ENCODE measurements around the gene SLC25A4.
"Not testable (repeated sequence)": the region's sequence is repeated elsewhere in the genome, so short reads cannot be mapped to it uniquely, and the experiment has no call there.

Gene SLC25A4

GRCh38 chr4:185179488-185179887 lies 36.4 kb downstream of the SLC25A4 start:
- Mint-ChIP-seq H3K9me3 (no peaks in the 10 kb centered on the region), H3K27me3 (no peaks in the 10 kb centered on the region), H3K4me1 (peaks cover 2 to 11% of the 10 kb centered on the region in 2 donors), H3K4me3 (no peak overlapping the region), H3K36me3 (peaks cover 15 to 31% of the 10 kb centered on the region in 2 donors), H3K27ac (no peak overlapping the region)
- ATAC-seq (replicated peaks), result no peak
- DNase-seq, result no peak

GRCh38 chr4:185182239-185182638 lies 39.2 kb downstream of the SLC25A4 start:
- no peak overlapping the region for H3K27ac Mint-ChIP-seq
- no peak overlapping the region for H3K4me3 Mint-ChIP-seq
- DNase-seq, result no peak
- peaks cover 2 to 11% of the 10 kb centered on the region in 2 donors for H3K4me1 Mint-ChIP-seq
- ATAC-seq (replicated peaks), result no peak
- H3K36me3 Mint-ChIP-seq, result peaks cover 7 to 29% of the 10 kb centered on the region in 2 donors
- H3K27me3 Mint-ChIP-seq, result no peaks in the 10 kb centered on the region
- no peaks in the 10 kb centered on the region for H3K9me3 Mint-ChIP-seq

- peaks cover 4 to 10% of the 10 kb centered on the region in 2 donors for H3K4me1 Mint-ChIP-seq
- no peak overlapping the region for H3K4me3 Mint-ChIP-seq
- H3K36me3 Mint-ChIP-seq, result peaks cover 10 to 32% of the 10 kb centered on the region in 2 donors
- no peak overlapping the region for H3K27ac Mint-ChIP-seq
- ATAC-seq (replicated peaks) (peak; percentile 70 to 71), DNase-seq (peak; percentile 51)
- no peaks in the 10 kb centered on the region for H3K9me3 Mint-ChIP-seq
- H3K27me3 Mint-ChIP-seq, result no peaks in the 10 kb centered on the region
Observed at GRCh38 chr4:185183622-185184281, 40.7 kb downstream of the SLC25A4 start.

GRCh38 chr4:185186769-185187168 lies 43.7 kb downstream of the SLC25A4 start:
- no peaks in the 10 kb centered on the region for H3K27me3 Mint-ChIP-seq
- H3K4me1 Mint-ChIP-seq, result peaks cover 12 to 14% of the 10 kb centered on the region in 2 donors
- no peak overlapping the region for H3K4me3 Mint-ChIP-seq
- peaks cover 18 to 35% of the 10 kb centered on the region in 2 donors for H3K36me3 Mint-ChIP-seq
- ATAC-seq (replicated peaks) (no peak), DNase-seq (no peak)
- no peaks in the 10 kb centered on the region for H3K9me3 Mint-ChIP-seq
- no peak overlapping the region for H3K27ac Mint-ChIP-seq

- no peak for ATAC-seq (replicated peaks)
- no peak overlapping the region for H3K4me3 Mint-ChIP-seq
- DNase-seq, result no peak
- peaks cover 17 to 23% of the 10 kb centered on the region in 2 donors for H3K4me1 Mint-ChIP-seq
- no peaks in the 10 kb centered on the region for H3K27me3 Mint-ChIP-seq
- no peaks in the 10 kb centered on the region for H3K9me3 Mint-ChIP-seq
- H3K36me3 Mint-ChIP-seq, result peaks cover 13 to 35% of the 10 kb centered on the region in 2 donors
- no peak overlapping the region for H3K27ac Mint-ChIP-seq
Observed at GRCh38 chr4:185189606-185190305, 46.7 kb downstream of the SLC25A4 start.

GRCh38 chr4:185190306-185190856 lies 47.3 kb downstream of the SLC25A4 start:
- Mint-ChIP-seq H3K4me1 (peaks cover 19 to 29% of the 10 kb centered on the region in 2 donors), H3K27ac (no peak overlapping the region)

GRCh38 chr4:185192059-185192458 lies 49.0 kb downstream of the SLC25A4 start:
- Mint-ChIP-seq H3K4me3 (peak overlapping the region in 1 of 2 donors; percentile 26), H3K9me3 (no peaks in the 10 kb centered on the region), H3K27me3 (no peaks in the 10 kb centered on the region), H3K4me1 (peaks cover 19 to 36% of the 10 kb centered on the region in 2 donors), H3K27ac (no peak overlapping the region), H3K36me3 (peaks cover 15 to 35% of the 10 kb centered on the region in 2 donors)
- ATAC-seq (replicated peaks) (peak; percentile 82 to 85), DNase-seq (no peak)

More at GRCh38 chr4:185190306-185190856, 47.3 kb downstream of the SLC25A4 start:
- DNase-seq (no peak), ATAC-seq (replicated peaks) (no peak)
- H3K4me3 Mint-ChIP-seq, result no peak overlapping the region
- H3K36me3 Mint-ChIP-seq, result peaks cover 13 to 37% of the 10 kb centered on the region in 2 donors
- H3K9me3 Mint-ChIP-seq, result no peaks in the 10 kb centered on the region
- no peaks in the 10 kb centered on the region for H3K27me3 Mint-ChIP-seq

GRCh38 chr4:185194924-185195888 lies 52.1 kb downstream of the SLC25A4 start:
- no peak overlapping the region for H3K4me3 Mint-ChIP-seq
- ATAC-seq (replicated peaks) (no peak), DNase-seq (no peak)
- H3K36me3 Mint-ChIP-seq, result peaks cover 12 to 25% of the 10 kb centered on the region in 2 donors
- H3K9me3 Mint-ChIP-seq, result no peaks in the 10 kb centered on the region
- no peak overlapping the region for H3K27ac Mint-ChIP-seq
- peaks cover 19 to 45% of the 10 kb centered on the region in 2 donors for H3K4me1 Mint-ChIP-seq
- no peaks in the 10 kb centered on the region for H3K27me3 Mint-ChIP-seq

- no peaks in the 10 kb centered on the region for H3K9me3 Mint-ChIP-seq
- peaks cover 12 to 35% of the 10 kb centered on the region in 2 donors for H3K4me1 Mint-ChIP-seq
- no peak for DNase-seq
- H3K36me3 Mint-ChIP-seq, result peaks cover 10 to 24% of the 10 kb centered on the region in 2 donors
- no peaks in the 10 kb centered on the region for H3K27me3 Mint-ChIP-seq
- ATAC-seq (replicated peaks), result no peak
- no peak overlapping the region for H3K27ac Mint-ChIP-seq
- no peak overlapping the region for H3K4me3 Mint-ChIP-seq
Observed at GRCh38 chr4:185196437-185196836, 53.4 kb downstream of the SLC25A4 start.

GRCh38 chr4:185198189-185198588 lies 55.1 kb downstream of the SLC25A4 start:
- not testable (repeated sequence) for DNase-seq; ATAC-seq (replicated peaks); H3K27me3 Mint-ChIP-seq; H3K27ac Mint-ChIP-seq; H3K4me3 Mint-ChIP-seq; H3K9me3 Mint-ChIP-seq
- Mint-ChIP-seq H3K4me1 (peaks cover 13 to 40% of the 10 kb centered on the region in 2 donors), H3K36me3 (peaks cover 10 to 23% of the 10 kb centered on the region in 2 donors)
